Mesenchymal stem cell (in vitro differentiated cells and primary cell): ENCODE measurements around the gene PDE4B.

Experiments
- DNase-seq: peaks from one replicate; pipeline ENCODE4 v3.0.0-alpha.2; 2013
- H2AFZ ChIP-seq: one replicate; pipeline ENCODE4 v1.6.1; 2013; ENCODE audit warnings: low read depth, mild to moderate bottlenecking, control low read depth, inconsistent platforms, low read length, moderate library complexity
- H2AK5ac ChIP-seq: 2 replicates; pipeline ENCODE4 v1.6.1; 2013; ENCODE audit warnings: low read length, moderate library complexity, mild to moderate bottlenecking, inconsistent platforms; ENCODE audit not compliant: severe bottlenecking
- H2BK120ac ChIP-seq: one replicate; pipeline ENCODE4 v1.6.1; 2013; ENCODE audit warnings: low read depth, mild to moderate bottlenecking, inconsistent platforms, low read length, moderate library complexity
- H2BK12ac ChIP-seq, 2 experiments: one replicate each; pipeline ENCODE4 v1.6.1; 2013; ENCODE audit warnings: inconsistent platforms in 2 of 2, low read length in 2 of 2, mild to moderate bottlenecking in 2 of 2, moderate library complexity in 2 of 2, control low read depth in 1 of 2
- H2BK15ac ChIP-seq: one replicate; pipeline ENCODE4 v1.6.1; 2013; ENCODE audit warnings: mild to moderate bottlenecking, low read depth, inconsistent platforms; ENCODE audit not compliant: poor library complexity, severe bottlenecking
- H2BK5ac ChIP-seq: 2 replicates; pipeline ENCODE4 v1.6.1; 2013; ENCODE audit warnings: low read depth, mild to moderate bottlenecking, low read length, control low read depth, inconsistent platforms; ENCODE audit not compliant: poor library complexity, severe bottlenecking
- H3K14ac ChIP-seq, 2 experiments: one replicate each; pipeline ENCODE4 v1.6.1; 2013; ENCODE audit warnings: inconsistent platforms in 2 of 2, low read length in 2 of 2, control low read depth in 1 of 2, mild to moderate bottlenecking in 1 of 2, moderate library complexity in 1 of 2
- H3K18ac ChIP-seq, 2 experiments: one replicate each; pipeline ENCODE4 v1.6.1; 2013; ENCODE audit warnings: inconsistent platforms in 2 of 2, low read length in 2 of 2, control low read depth in 1 of 2, low read depth in 1 of 2, mild to moderate bottlenecking in 1 of 2
- H3K23ac ChIP-seq, 2 experiments: one replicate each; pipeline ENCODE4 v1.6.1; 2013; ENCODE audit warnings: inconsistent platforms in 2 of 2, low read length in 2 of 2, mild to moderate bottlenecking in 2 of 2, moderate library complexity in 2 of 2, control low read depth in 1 of 2
- H3K27ac ChIP-seq: 2 replicates; pipeline ENCODE4 v1.5.1; 2013; ENCODE audit warnings: mild to moderate bottlenecking, moderate library complexity, low read length, control low read depth, inconsistent platforms; ENCODE audit not compliant: poor library complexity, severe bottlenecking
- H3K27me3 ChIP-seq, 2 experiments: 2 replicates each; pipeline versions ENCODE4 v1.6.1 to v1.7.0; 2013; ENCODE audit warnings: low read length in 2 of 2, mild to moderate bottlenecking in 2 of 2, moderate library complexity in 2 of 2, control low read depth in 1 of 2, inconsistent platforms in 1 of 2; ENCODE audit not compliant: control insufficient read depth in 1 of 2, insufficient read depth in 1 of 2
- H3K36me3 ChIP-seq, 2 experiments: 2 replicates each; pipeline versions ENCODE4 v1.6.1 to v1.7.0; 2013; ENCODE audit warnings: low read length in 2 of 2, control low read depth in 1 of 2, inconsistent platforms in 1 of 2, low read depth in 1 of 2, mild to moderate bottlenecking in 1 of 2; ENCODE audit not compliant: insufficient read depth in 2 of 2, control insufficient read depth in 1 of 2
- H3K4ac ChIP-seq, 2 experiments: one replicate each; pipeline ENCODE4 v1.6.1; 2013; ENCODE audit warnings: inconsistent platforms in 2 of 2, low read length in 2 of 2, mild to moderate bottlenecking in 2 of 2, moderate library complexity in 2 of 2, control low read depth in 1 of 2, low read depth in 1 of 2
- H3K4me1 ChIP-seq: 2 replicates; pipeline ENCODE4 v1.6.1; 2013; ENCODE audit warnings: low read depth, low read length, control low read depth; ENCODE audit not compliant: control insufficient read depth, insufficient read depth
- H3K4me2 ChIP-seq: 2 replicates; pipeline ENCODE4 v1.6.1; 2013; ENCODE audit warnings: low read length, mild to moderate bottlenecking, inconsistent platforms; ENCODE audit not compliant: poor library complexity, severe bottlenecking
- H3K4me3 ChIP-seq, 2 experiments: 2 replicates each; pipeline versions ENCODE4 v1.5.1 to v1.7.0; 2013; ENCODE audit warnings: low read length in 2 of 2, mild to moderate bottlenecking in 2 of 2, control low read depth in 1 of 2, low read depth in 1 of 2; ENCODE audit not compliant: insufficient read depth in 1 of 2
- H3K79me1 ChIP-seq: replicated peaks from 2 replicates; pipeline ENCODE4 v1.6.1; 2013; ENCODE audit warnings: mild to moderate bottlenecking, control low read depth, low read length, inconsistent platforms; ENCODE audit not compliant: poor library complexity, severe bottlenecking
- H3K9ac ChIP-seq: 2 replicates; pipeline ENCODE4 v1.7.0; 2013; ENCODE audit warnings: mild to moderate bottlenecking, low read length, moderate library complexity
- H3K9me3 ChIP-seq: 2 replicates; pipeline ENCODE4 v1.7.0; 2013; ENCODE audit warnings: mild to moderate bottlenecking, low read length; ENCODE audit not compliant: control insufficient read depth
- H4K8ac ChIP-seq: one replicate; pipeline ENCODE4 v1.6.1; 2013; ENCODE audit warnings: inconsistent platforms, mild to moderate bottlenecking, low read length, moderate library complexity
- H4K91ac ChIP-seq: one replicate; pipeline ENCODE4 v1.6.1; 2013; ENCODE audit warnings: mild to moderate bottlenecking, low read length, inconsistent platforms
- WGBS: methylation state at CpG from one replicate; pipeline ENCODE4 v1.1.7; 2013; ENCODE audit warnings: mixed read lengths; 5-methylcytosine and 5-hydroxymethylcytosine counted together

The PDE4B gene

DNA sequence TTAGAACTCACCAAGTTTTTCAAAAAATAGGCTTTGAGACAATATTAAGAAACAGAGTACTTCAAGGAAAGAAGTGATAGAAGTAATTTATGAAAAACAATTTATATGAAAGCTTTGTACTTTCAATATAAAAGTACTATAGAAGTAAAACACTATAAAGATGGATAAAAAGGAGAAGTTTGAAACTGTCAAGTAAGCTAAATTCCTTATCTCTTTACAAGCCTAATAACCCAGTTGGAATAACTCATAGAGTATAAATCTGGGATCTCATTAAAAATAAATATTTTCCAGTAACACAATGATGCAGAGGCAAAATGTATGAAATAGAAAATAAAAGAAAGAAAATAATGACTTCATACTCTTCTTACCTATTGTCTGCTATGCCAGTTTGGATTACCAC is 232.5 kb downstream of the PDE4B start:
- H3K4me1 ChIP-seq = no peaks in the 10 kb centered on the region
- H2BK120ac ChIP-seq = no peak overlapping the region
- H3K27me3 ChIP-seq = no peaks in the 10 kb centered on the region
- no peak overlapping the region for H3K4me3 ChIP-seq
- H3K36me3 ChIP-seq = no peaks in the 10 kb centered on the region
- no peak overlapping the region for H2BK12ac ChIP-seq
- H2BK5ac ChIP-seq = no peak overlapping the region
- H2AK5ac ChIP-seq = no peak overlapping the region
- H3K18ac ChIP-seq = no peak overlapping the region
- no peak overlapping the region for H4K8ac ChIP-seq
- no peak overlapping the region for H3K4me2 ChIP-seq
- H4K91ac ChIP-seq = no peak overlapping the region
- no peaks in the 10 kb centered on the region for H3K79me1 ChIP-seq
- no peak overlapping the region for H3K27ac ChIP-seq
- no peak overlapping the region for H3K14ac ChIP-seq
- H2BK15ac ChIP-seq = no peak overlapping the region
- peaks cover 12% of the 10 kb centered on the region for H3K9me3 ChIP-seq
- H3K4ac ChIP-seq = no peak overlapping the region
- DNase-seq = no peak
- no peak overlapping the region for H3K23ac ChIP-seq
- H3K9ac ChIP-seq = no peak overlapping the region
- no peak overlapping the region for H2AFZ ChIP-seq

DNA sequence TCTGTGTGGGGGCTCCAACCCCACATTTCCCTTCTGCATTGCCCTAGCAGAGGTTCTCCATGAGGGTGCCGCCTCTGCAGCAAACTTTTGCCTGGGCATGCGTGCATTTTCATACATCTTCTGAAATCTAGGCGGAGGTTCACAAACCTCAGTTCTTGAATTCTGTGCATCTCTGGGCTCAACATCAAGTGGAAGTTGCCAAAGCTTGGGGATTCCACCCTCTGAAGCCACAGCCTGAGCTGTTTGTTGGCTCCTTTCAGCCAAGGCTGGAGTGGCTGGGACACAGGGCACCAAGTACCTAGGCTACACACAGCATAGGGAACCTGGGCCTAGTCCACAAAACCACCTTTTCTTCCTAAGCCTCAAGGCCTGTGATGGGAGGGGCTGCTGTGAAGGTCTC is 235.3 kb downstream of the PDE4B start:
- no peaks in the 10 kb centered on the region for H3K4me1 ChIP-seq
- no peak overlapping the region for H2BK15ac ChIP-seq
- peaks cover 18% of the 10 kb centered on the region for H3K9me3 ChIP-seq
- no peak overlapping the region for H2BK5ac ChIP-seq
- H3K27ac ChIP-seq = no peak overlapping the region
- no peaks in the 10 kb centered on the region for H3K27me3 ChIP-seq
- no peak for DNase-seq
- H4K8ac ChIP-seq = no peak overlapping the region
- WGBS = 86% methylated on average over 3 of the region's 3 CpGs
- H3K23ac ChIP-seq = no peak overlapping the region
- no peak overlapping the region for H3K18ac ChIP-seq
- no peak overlapping the region for H3K14ac ChIP-seq
- H2BK12ac ChIP-seq = no peak overlapping the region
- no peak overlapping the region for H2BK120ac ChIP-seq
- no peaks in the 10 kb centered on the region for H3K36me3 ChIP-seq
- H3K4ac ChIP-seq = no peak overlapping the region
- H3K4me3 ChIP-seq = no peak overlapping the region
- no peak overlapping the region for H2AFZ ChIP-seq
- H3K79me1 ChIP-seq = no peaks in the 10 kb centered on the region
- no peak overlapping the region for H3K9ac ChIP-seq
- H2AK5ac ChIP-seq = no peak overlapping the region
- no peak overlapping the region for H3K4me2 ChIP-seq
- no peak overlapping the region for H4K91ac ChIP-seq

DNA sequence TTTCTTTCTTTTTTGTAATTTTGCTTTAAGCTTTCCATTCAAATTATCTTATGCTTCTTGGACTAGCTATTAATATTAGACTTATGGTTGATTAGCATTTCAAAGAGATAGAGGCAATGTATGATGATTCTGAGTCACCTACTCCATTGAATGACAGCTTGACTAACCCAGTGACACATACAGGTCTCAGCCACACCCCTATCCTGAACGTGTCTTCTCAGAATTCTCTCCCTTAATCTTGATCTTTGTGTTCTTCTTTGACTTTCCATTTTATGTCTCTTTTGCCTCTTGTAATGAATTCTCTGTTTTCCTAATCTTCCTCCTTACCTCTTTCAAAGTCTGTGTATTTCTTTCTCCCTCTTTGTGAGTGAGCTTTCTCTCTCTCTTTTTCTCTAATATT is 241.1 kb downstream of the PDE4B start:
- H3K4me2 ChIP-seq = no peak overlapping the region
- H3K27me3 ChIP-seq = no peaks in the 10 kb centered on the region
- H3K18ac ChIP-seq = no peak overlapping the region
- no peak for DNase-seq
- no peak overlapping the region for H2AFZ ChIP-seq
- H4K8ac ChIP-seq = no peak overlapping the region
- no peak overlapping the region for H4K91ac ChIP-seq
- no peak overlapping the region for H3K23ac ChIP-seq
- WGBS = 38% methylated on average over 1 of the region's 1 CpG
- H3K9ac ChIP-seq = no peak overlapping the region
- H3K4me1 ChIP-seq = no peaks in the 10 kb centered on the region
- no peak overlapping the region for H2BK120ac ChIP-seq
- no peak overlapping the region for H3K14ac ChIP-seq
- H3K4me3 ChIP-seq = no peak overlapping the region
- H3K27ac ChIP-seq = no peak overlapping the region
- no peaks in the 10 kb centered on the region for H3K36me3 ChIP-seq
- H2BK12ac ChIP-seq = no peak overlapping the region
- no peaks in the 10 kb centered on the region for H3K79me1 ChIP-seq
- no peak overlapping the region for H2AK5ac ChIP-seq
- no peak overlapping the region for H3K4ac ChIP-seq
- H2BK5ac ChIP-seq = no peak overlapping the region
- peaks cover 18% of the 10 kb centered on the region for H3K9me3 ChIP-seq
- no peak overlapping the region for H2BK15ac ChIP-seq

DNA sequence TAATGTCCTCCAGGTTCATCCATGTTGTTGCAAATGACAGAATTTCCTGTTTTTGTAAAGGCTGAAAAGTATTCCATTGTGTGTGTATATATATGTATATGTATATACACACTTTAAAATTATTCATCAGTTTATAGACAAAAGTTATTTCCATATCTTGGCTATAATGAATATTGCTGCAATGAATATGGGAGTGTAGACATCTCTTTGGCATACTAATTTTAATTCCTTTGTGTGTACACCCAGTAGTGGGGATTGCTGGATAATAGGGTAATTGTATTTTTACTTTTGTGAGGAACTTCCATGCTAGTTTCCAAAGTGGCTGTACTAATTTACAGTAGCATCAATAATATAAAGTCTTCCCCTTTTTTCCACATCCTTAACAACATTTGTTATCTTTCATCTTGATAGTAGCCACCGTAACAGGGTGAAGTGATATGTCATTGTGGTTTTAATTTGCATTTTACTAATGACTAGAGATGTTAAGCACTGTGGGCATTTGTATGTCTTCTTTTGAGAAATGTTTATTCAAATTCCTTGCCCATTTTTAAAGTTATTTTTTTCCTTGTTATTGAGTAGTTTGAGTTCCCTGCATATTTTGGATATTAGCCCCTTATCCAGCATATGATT is 243.0 kb downstream of the PDE4B start:
- no peak overlapping the region for H4K91ac ChIP-seq
- H2BK120ac ChIP-seq = no peak overlapping the region
- H3K4me2 ChIP-seq = no peak overlapping the region
- no peak overlapping the region for H2BK15ac ChIP-seq
- no peaks in the 10 kb centered on the region for H3K4me1 ChIP-seq
- no peak overlapping the region for H2BK5ac ChIP-seq
- no peak overlapping the region for H3K9ac ChIP-seq
- H3K27me3 ChIP-seq = no peaks in the 10 kb centered on the region
- no peak overlapping the region for H3K14ac ChIP-seq
- H3K4me3 ChIP-seq = no peak overlapping the region
- no peaks in the 10 kb centered on the region for H3K79me1 ChIP-seq
- no peak overlapping the region for H3K18ac ChIP-seq
- no peak overlapping the region for H2BK12ac ChIP-seq
- H3K23ac ChIP-seq = no peak overlapping the region
- peaks cover under 1% of the 10 kb centered on the region for H3K9me3 ChIP-seq
- DNase-seq = no peak
- no peak overlapping the region for H4K8ac ChIP-seq
- no peaks in the 10 kb centered on the region for H3K36me3 ChIP-seq
- H2AK5ac ChIP-seq = no peak overlapping the region
- H3K4ac ChIP-seq = no peak overlapping the region
- no peak overlapping the region for H3K27ac ChIP-seq
- no CpG with 5 or more reads among the region's 1 CpG for WGBS
- H2AFZ ChIP-seq = no peak overlapping the region
